Renal pelvis (tissue), 4 donors: ENCODE data around the gene TRIM9. TPM values are rescaled to one million over a fixed set of nuclear protein-coding genes. Genes with fewer than 3 reads are reported as not detected.

Source experiments
- DNase-seq: peaks from one replicate; pipeline ENCODE4 v3.0.0-alpha.2; 2013
- polyA plus RNA-seq, 3 donors: library from polyadenylated mRNA; unstranded; fragments of 120-200 nt; gene quantifications; one replicate each; pipeline ENCODE4 v1.2.1, GENCODE V29; 2013; ENCODE audit not compliant: insufficient read length in 3 of 3

Gene TRIM9
- polyA plus RNA-seq, 3 donors, result 1.6 to 2.5 (median 2.5) TPM

DNA sequence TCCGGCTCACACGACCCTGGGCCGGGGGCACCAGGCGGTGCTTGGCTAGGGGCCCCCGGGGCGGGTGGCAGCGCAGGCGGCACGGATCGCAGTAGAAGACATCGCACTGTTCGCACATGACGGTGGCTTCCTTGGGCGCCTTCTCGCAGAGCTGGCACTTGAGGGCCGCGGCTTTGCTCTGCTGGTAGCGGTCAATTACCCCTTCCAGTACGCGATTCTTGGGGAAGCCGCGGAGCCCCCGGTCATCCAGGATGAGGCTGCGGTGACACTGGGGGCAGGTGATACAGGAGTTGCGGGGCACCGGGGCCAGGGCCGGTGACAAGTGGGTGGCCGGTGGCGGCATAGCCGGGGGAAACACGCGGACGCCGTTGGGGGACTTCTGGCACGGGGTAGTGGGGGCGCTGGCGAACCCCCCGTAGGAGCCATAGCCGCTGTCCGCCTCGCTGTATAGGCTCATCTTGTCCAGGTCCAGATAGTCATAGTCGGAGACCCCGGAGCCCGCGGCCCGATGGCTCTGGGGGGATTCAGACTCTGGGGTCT, 553 bp downstream of the TRIM9 start:
- DNase-seq, result no peak

DNA sequence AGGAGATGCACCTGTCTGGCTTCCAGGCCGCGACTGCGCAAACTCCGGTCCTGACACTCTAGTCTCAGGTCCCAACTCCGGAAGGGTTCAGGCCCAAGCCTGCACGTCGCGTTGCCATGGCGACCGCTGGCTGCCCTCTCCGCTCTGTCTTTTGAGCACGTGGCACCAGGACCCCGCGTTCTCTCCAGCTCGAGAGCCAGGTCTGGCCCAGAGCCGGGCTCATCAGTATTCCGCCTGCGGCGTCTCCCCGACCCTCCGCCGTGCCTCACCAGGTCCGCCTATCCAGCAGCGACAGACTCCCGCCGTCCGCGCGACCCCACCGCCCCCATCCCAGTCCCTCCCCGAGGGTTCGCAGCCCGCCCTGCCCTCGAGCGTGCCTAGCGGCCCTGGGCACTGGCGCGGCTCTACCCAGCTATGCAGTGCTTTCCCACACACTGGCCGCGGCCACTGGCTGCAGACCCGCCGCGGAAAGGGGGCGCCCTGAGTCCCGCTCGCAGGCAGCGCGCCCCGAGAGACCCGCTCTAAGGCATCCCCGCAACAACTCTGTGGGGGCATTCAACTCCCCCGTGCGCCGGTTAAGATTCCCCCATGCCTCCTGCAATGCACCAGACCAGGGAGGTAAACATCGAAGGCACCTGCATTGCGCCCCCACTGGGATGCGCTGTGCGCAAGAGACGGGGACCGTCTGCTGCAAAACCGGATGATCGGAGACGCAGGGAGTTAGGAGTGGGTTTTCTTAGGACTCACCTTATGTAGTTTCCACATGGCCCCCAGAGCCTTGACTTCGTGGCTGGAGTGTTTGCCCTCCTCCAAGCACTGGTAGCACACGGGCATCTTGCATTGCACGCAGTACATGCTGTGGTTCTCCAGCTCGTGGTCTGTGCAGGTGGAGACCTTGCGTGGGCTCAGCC, 1.3 kb downstream of the TRIM9 start:
- DNase-seq, result peak; percentile 27

DNA sequence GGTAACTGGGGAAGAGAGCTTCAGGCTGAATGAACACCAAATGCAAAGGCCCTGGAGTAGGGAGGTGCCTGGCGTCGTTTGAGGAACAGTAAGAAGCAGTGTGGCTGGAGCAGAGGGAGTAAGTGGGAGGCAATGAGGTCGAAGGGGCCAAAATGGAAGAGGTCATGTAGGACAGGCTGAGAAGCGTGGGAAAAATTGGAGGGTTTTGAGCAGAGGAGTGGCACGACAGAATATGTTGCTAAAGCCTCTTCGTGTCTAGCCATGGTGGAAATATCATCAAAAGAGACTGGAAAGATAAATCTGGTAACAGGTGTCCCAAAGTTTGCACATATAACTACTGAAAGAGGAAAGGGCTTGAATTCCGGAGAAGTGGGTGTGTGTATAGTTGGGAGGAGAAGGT, 1.9 kb downstream of the TRIM9 start:
- DNase-seq, result no peak

DNA sequence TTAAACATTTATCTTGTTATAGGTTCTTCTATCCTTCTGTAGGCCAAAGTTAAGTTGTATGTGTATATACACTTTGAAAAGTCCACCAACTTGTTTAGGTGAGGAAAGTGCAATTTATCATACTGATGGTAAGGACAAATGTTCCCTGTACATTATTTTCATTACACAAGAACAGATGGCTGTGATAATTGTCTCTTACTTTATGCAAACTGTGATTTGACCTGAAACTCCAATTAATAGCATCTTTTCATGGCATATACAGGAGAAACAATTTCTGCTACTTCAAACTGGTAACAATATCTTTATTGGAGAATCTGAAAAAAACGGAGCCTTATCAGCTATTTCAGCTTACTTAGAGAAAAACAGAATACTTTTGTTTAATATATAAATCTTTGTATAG, 5.6 kb downstream of the TRIM9 start:
- DNase-seq, result no peak

DNA sequence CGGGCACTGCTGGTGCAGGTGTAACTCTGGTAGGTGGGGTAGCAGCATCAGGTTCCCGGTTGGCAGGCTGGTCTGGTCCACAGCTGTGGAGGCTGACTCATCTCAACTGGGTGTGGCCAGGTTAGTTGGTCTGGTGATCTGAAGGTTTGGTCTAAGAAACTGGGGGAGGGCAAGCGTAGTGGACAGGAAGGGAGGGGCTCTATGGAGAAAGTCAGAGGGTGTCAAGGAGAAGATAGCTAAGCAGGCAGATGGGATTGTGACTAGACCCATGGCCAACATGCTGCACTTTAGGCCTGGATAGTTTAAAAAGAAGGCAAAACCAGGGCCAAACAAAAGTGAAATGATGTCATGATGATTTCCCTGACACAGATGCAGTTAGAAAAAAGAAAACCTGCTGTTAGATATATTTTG, 7.9 kb downstream of the TRIM9 start:
- no peak for DNase-seq

DNA sequence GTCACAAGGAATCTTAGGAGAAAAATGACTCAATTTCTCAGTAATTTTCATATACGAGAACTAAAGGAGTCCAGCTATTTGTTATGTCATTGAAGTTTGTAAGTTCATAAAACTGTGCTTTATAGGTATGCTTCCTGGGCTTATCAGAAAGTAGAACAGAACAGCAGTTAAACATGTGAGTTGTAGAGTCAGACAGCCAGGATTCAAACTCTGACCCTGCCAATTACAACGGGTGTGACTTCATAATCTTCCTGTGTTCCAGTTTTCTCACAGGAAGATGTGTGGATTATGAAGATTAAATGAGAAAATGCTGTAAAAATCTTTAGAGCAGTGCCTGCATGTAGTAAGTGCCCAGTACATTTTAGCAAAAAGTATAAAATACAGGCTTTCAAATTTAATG, 8.9 kb downstream of the TRIM9 start:
- no peak for DNase-seq

DNA sequence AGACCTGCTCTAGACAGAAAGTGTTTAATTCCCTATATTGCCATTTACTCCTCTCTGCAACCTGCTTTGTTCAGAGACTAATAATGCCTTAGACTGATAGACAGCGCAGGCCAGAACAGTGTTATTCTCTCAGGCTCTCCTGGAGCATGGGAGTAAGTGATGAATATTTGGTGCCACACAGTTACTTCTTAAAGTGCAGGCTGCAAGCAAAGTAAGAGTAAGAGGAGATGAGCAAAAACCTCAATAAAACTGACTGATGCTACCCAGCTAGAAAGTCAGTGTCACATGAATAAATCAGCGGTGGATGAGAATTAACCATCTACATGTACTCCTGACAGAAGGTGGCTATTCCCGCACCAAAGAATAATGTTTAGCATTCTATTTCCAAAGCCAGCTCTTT, 9.9 kb downstream of the TRIM9 start:
- DNase-seq, result no peak

DNA sequence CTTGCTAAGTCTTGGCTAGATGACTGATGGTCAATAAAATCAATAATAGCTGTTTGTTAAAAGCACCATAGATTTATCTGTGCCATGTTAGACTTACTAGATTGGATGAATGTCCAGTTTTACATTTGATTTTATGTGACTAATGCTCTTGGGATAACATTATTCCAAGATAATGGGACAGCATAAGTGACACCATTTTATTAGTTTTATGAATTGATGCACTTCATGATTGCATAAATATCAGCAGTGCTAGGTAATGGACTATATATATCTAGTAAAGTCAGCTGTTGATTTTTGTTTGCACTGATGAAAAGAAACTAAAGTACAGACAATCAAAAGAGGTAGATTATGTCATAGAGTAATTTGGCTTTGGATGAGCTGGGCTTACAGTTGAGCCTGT, 10.4 kb downstream of the TRIM9 start:
- no peak for DNase-seq

DNA sequence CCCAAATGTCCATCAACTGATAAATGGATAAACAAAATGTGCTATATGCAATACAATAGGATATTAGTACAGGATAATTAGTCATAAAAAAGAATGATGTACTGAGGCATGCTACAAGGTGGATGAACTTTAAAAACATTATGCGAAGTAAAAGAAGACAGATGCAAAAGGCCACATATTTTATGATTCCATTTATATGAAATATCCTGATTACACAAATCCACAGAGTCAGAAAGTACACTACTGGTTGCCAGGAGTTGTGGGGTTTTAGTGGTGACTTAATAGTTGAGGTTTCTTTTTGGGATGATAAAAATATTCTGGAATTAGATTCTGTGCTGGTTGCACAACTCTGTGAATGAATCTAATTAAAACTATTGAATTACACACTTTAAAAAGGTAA, 12.6 kb downstream of the TRIM9 start:
- DNase-seq, result no peak

DNA sequence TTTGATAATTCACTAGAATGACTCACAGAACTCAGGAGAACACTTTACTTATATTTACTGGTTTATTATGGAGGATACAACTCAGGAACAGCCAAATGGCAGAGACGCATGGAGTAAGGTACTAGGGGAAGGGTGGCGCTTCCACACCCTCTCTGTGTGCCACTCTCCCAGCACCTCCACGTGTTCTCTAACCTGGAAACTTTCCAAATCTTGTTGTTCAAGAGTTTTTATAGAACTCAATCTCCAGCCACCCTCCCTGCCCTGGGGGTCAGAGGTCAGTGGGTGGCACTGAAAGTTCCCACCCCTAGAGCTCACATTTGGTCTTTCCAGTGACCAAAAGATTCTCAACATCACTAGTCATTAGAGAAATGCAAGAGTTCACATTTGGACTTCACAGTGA, 13.2 kb downstream of the TRIM9 start:
- no peak for DNase-seq

DNA sequence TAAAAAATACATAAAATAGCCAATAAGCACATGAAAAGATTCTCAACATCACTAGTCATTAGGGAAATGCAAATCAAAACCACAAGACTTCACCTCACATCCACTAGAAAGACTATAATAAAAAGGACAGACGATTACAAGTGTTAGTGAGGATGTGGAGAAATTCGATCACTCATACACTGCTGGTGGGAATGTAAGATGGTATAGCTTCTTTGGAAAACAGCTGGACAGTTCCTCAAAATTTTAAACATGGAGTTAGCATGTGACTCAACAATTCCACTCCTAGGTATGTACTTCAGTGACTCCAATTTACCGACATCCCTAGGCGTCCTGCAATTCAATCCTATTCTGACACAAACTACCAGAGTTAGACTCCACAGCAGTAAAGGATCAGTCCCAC, 13.7 kb downstream of the TRIM9 start:
- DNase-seq, result no peak

DNA sequence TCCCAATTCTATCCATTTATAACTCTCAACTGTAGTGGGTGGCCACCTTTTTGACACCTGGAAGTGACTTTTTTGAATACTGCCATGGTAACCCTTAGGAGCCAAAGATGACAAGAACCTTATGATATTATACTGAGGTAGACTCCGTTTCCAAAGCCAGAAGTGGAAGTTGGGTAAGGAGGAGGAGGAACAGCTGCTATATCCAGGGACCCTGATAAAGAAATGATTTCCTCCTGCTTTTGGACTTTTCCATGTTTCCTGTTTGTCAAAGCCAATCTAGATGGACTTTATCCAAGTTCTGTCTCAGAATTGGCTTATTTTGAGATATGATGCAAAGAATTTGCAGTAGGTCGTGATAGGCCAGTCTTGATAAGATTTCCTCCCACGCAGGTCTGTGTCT, 14.3 kb downstream of the TRIM9 start:
- no peak for DNase-seq

DNA sequence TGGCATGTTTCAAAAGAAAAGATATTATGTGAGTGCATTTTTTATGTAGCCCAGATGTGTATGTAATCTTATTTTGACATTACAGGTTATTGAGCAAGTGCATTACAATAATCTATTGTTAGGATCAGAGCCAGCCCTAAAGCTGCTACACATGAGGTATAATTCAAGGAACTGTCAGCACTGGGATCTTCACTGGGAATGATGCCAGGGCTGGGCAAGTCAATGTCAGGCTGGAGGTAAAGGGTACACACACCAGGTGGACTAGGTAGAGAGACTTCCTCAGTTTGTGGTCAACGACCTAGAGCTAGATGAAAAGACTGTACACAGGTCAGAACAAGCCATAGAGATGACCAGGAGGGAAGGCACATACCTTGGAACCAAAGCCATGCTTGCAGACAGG, 15.4 kb downstream of the TRIM9 start:
- no peak for DNase-seq

DNA sequence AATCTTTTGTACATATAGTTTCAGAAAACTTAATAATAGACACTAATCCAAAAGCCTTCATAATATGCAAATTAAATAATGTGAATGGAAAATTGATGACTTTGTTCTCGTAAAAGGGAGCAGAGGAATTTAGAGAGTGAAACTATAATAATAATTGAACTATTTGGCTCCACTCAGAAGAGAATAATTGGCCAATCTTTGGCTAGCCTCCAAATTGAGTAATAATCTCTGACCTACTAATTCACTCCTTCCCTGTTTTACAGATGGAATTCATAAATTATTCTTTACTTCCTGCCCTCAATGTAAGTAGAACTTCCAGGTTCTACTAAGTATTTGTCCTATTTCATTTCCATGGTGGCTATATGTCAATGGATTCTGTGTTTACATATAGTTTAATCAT, 15.8 kb downstream of the TRIM9 start:
- DNase-seq, result no peak

DNA sequence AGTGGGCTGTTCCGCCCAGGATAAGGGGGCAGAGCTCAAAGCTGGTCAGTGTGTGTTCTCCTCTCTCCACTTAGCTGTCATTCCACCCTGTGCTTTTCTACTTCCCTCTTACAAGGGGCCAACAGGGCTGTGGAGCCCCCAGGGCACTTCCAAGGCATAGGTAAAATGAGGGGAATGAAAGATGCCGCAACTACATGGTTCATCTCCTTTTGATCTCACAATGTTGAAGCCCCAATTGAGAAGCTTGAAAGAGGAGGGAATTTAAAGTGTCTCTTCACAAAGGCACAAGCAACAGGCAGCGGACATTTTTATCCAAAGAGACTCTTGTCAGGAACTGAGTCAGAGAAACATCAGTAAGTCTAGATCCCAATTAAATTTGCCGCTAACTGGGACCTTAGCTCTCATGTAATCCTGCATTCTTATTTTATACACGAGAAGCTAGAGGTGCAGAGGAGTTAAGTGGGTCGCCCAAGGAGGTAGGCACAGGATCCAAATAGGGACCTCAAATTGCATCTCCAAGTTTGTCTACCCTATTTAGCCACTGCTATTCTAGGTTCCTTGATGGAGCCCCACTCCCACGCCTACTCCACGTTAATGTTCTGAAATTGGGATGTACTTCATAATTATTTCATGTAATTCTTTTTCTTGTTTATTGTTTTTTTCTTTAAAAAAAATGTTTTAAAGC, 20.1 kb downstream of the TRIM9 start:
- no peak for DNase-seq

DNA sequence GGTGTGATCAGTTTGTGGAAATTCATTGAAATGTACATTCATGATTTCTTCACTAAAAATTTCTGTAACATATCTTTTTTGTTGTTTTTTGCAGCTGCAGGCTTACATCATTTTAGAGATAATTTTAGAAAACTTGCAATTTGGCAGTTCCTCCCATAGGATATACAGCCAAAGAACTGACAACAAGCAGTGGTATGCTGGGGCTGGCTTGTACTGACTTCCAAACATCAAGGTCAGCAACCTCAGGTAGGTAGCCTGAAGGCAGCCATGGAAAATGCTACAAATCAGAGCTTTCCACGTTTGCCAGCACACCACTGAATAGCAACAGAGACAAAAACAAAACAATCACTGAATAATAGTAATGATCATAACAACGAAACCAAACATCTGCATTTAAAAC, 21.2 kb downstream of the TRIM9 start:
- no peak for DNase-seq

DNA sequence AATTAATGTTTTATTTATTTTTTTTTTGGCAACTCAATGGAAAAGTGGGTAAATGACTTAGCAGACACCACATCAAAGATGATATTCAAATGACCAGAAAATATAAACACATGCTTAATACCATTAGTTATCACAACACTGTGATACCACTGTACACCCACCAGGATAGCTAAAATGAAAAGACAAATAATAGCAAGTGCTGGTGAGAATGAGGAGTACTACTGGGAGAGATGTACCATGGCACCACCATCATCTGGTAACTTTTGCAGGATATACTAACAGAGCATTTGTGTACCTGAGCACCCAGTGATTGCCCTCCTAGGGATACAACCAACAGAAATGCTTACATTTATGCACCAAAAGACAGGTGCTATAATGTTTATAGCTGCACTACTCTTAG, 21.9 kb downstream of the TRIM9 start:
- no peak for DNase-seq

DNA sequence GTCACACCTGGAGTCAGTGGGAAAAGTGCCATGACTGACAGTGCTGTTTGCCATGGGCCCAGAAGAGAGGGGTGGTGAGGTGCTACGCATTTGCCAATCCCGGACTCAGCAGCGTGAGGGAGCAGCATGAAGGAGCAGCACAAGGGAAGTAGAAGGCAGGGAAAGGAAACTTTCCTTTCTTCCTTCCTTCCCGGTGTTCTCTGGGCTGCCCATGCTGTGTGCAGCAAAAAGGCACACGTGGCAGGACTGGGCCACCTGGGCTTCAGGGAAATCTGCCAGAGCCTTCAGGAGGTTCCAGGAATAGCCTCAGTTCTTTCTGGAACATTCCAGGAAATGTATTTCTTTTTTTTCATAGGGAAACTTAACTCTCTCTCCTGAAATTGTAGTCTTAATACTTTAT, 23.0 kb downstream of the TRIM9 start:
- DNase-seq, result no peak

DNA sequence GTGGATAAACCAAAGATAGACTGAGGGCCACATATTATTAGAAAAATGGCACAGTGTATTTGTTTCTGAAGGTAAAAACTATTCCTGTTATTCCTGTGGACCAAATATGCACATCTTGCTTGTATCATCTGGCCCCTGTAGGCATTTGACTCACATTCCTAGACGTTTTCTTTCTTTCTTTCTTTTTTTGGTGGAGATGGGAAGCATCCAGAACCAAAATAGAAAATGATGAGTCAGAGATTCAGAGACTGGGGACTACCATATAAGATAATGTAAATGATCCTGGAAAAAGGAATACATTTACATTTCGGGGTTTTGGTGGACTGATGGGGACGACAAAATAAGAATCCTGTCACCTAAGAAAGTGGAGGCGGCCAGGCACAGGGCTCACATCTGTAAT, 24.2 kb downstream of the TRIM9 start:
- DNase-seq, result no peak

DNA sequence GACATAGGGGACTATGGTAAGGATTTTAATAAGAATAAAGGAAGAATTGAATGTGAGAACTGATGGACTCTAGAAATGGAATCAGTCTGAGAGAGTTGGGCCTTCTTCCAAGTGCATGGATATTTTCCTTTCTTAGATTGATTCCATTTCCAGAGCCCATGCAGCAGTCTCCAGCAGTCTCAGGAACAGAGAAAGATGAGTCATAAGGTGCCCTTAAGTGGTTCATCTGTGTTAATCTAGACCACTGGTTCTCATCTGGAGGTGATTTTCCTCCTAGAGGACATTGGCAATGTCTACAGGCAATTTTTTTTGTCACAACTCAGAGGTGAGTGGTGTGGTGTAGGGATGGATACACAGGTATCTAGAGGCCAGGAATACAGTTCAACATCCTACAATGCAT, 25.9 kb downstream of the TRIM9 start:
- DNase-seq, result no peak

DNA sequence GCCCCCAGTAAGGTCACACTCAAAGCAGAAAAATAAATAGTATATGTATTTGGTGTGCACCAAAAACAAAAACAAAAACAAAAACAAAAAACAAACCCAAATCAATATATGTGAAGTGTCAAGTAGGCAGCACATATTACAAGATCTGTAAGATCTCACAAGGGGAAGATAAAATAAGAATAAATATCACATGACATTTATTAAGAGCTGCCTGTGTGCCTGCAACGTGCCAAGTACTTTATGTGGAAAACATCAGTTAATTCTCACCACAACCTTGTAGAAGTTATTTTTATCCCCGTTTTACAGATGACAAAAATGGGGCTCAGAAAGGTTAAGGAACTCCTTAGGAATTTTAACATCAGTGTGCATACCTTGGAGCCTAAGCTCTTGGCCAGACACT, 26.6 kb downstream of the TRIM9 start:
- no peak for DNase-seq

DNA sequence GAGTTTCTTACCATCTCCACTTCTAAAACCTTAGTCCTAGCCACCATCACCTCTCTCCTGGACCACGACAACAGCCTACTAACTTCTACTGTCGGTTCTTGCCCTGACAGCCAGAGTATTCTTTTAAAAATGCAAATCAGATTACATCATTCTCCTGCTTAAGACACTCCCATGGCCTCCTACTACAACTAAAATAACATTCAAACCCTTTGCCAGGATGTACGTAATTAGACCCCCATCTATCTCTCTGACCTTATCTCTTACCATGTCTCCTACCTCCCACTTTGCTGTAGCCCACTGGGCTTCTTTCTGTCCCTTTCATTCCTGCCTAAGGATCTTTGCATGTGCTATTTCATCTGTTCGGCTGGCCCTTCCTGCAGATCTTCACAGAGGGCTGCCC, 27.6 kb downstream of the TRIM9 start:
- no peak for DNase-seq

DNA sequence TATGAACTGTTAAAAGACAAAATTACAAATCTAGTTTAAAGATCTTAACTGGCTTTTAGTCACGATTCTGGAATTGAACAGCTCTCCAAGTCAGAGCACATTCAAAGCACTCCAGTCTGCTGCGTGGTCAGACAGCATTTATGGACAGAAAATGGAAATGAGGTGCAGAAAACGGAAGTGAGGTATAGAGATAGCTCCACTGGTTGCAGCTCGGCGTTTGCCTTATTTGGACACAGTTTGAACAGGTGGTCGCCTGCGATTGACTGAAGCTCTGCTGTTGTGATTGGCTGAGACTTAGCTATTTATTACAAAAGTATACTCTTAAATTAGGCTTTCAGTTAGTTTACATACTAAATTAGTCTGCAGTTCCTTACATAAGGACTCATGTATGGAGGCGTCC, 28.3 kb downstream of the TRIM9 start:
- DNase-seq, result no peak
